Embryonic facial prominence (tissue), 1 donor: Measurements from ENCODE around the gene SLC7A14.

Experiments used
- DNase-seq: peaks from one replicate; pipeline ENCODE4 v3.0.0-alpha.2; 2016; ENCODE audit errors: extremely low spot score

Gene SLC7A14

GRCh38 chr3:170497207-170498095, 88.4 kb downstream of the SLC7A14 start:
- DNase-seq: no peak

DNA sequence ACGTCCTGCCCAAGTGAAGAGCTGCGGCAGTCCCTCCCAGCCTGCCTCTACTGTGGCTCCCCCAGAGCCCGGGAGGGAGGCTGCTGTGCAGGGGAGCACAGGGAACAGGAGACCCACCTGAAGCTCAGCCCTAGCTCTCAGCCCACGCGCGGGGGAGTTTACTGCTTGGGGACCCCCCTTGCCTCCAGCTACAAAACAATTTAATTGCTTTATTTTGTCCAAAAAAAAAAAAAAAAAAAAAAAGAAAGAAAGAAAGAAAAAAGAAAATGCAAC, 89.1 kb downstream of the SLC7A14 start:
- DNase-seq: no peak

DNA sequence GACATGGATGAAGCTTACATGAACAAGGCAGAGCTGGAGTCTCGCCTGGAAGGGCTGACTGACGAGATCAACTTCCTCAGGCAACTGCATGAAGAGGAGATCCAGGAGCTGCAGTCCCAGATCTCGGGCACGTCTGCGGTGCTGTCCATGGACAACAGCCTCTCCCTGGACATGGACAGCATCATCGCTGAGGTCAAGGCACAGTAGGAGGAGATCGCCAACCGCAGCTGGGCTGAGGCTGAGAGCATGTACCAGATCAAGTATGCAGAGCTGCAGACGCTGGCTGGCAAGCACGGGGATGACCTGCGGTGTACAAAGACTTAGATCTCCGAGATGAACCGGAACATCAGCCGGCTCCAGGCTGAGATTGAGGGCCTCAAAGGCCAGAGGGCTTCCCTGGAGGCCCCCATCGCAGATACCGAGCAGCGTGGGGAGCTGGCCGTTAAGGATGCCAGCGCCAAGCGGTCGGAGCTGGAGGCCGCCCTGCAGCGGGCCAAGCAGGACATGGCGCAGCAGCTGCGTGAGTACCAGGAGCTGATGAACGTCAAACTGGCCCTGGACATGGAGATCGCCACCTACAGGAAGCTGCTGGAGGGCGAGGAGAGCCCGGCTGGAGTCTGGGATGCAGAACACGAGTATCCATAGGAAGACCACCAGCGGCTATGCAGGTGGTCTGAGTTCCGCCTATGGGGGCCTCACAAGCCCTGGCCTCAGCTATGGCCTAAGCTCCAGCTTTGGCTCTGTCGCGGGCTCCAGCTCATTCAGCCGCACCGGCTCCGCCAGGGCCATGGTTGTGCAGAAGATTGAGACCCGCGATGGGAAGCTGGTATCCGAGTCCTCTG, 89.6 kb downstream of the SLC7A14 start:
- DNase-seq: no peak

DNA sequence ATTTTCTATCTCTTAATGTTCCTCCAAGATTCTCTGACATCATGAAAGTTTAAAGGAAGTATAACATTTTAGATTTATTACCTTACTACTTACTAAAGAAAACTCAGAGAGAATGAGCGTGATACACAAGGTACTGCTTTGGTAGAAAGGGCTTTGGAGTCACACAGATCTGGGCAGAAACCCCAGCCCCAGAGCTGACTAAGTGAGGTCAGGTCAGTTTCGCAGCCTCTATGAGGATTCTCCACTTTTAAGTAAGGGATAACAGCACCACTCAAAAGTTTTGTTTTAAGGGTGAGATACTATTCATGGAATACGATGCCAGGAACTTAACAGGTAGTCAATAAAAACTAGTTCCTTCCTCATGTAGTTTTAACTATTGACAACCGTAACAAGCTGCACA, 91.1 kb downstream of the SLC7A14 start:
- no peak for DNase-seq

- no peak for DNase-seq
Observed at GRCh38 chr3:170493712-170494182, 92.1 kb downstream of the SLC7A14 start.

DNA sequence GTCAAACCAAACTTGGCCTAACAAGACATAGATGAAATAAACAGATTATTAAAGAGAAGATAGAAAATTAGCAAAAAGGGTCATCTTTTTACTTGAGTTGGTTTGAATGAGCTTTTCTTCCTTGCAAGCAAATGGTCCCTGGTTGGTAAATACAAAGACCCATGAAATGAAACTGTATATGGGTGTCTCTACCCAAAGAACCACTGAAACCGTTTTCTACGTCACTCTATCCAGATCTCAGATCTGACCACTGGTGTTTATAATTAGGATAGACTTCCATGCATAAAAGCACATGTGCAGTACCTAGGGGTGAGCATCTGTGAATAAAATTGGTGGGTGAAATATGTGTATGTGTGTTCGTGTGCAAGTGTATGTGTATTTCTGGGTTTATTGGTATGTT, 94.0 kb downstream of the SLC7A14 start:
- DNase-seq: no peak

DNA sequence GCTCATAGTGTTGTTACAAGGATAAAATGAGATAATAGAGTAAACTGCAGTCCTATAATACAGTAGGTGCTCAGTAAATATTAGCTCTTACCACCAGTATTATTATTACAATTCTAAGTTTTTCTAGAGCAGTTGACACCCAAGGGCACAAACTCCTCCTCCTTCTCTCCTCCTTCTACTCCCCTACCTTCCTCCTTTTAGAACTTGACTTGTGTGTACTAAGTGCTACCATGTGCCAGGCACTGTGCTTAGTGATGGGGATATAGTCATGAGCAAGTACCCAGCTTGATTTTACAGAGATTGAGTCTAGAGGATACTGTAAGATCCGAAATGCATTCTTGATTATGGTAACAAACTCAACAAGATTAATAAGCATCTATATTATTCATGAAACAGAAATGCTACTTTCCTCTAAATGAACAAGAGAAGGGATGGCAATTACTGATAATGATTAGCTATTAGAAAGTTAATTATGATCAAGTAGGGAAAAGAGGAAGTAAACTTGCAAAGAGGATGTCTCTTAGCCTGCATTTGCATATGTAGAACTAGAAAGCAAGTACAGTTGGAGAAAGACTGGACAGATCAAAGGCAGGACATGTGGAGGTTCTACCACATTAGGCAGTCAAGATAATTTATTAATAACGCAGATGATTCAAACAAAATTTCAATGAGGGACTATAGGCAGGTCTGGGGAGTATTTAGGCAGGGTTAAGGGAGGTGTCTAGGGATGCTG, 94.9 kb downstream of the SLC7A14 start:
- no peak for DNase-seq

DNA sequence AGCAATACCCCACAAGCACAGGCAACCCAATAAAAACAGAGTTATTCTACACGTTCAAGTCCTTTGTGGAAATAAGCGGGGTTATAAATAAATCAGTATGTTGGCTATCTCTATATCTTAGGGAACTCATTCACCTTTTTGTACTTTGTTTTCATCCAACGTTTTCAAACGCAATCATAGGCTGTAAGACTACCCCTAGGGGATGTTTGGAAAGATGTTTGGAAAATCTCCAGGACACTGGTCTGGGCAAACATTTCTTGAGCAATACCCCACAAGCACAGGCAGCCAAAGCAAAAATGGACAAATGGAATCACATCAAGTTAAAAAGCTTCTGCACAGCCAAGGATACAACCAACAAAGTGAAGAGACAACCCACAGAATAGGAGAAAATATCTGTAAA, 97.1 kb downstream of the SLC7A14 start:
- no peak for DNase-seq

- no peak for DNase-seq
Observed at GRCh38 chr3:170487031-170487430, 98.8 kb downstream of the SLC7A14 start.

- DNase-seq: no peak
Observed at GRCh38 chr3:170486398-170486797, 99.5 kb downstream of the SLC7A14 start.

DNA sequence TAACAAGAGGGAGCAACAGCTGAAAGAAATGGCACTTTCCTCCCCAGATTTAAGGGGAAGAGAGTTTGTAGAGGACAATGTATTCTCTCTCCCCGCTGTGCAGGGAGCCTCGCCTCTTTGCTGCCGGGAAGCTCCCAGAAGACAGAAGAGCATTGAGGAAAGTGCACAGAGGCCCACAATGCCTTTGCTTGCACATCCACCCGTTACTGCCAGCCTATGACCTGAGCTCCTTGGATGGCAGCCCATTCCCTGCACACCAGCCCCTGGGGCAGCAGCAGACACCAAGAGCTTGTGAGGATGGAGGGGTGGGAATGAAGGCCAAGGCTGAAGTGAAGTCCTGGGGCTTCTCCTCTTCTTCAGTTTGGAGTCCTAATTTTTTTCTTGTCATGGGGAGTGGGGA, 100.2 kb downstream of the SLC7A14 start:
- no peak for DNase-seq

GRCh38 chr3:170485294-170485693, 100.6 kb downstream of the SLC7A14 start:
- DNase-seq: no peak

GRCh38 chr3:170484869-170485268, 101.0 kb downstream of the SLC7A14 start:
- no peak for DNase-seq

- DNase-seq: no peak
Observed at GRCh38 chr3:170483485-170484262, 102.2 kb downstream of the SLC7A14 start.

DNA sequence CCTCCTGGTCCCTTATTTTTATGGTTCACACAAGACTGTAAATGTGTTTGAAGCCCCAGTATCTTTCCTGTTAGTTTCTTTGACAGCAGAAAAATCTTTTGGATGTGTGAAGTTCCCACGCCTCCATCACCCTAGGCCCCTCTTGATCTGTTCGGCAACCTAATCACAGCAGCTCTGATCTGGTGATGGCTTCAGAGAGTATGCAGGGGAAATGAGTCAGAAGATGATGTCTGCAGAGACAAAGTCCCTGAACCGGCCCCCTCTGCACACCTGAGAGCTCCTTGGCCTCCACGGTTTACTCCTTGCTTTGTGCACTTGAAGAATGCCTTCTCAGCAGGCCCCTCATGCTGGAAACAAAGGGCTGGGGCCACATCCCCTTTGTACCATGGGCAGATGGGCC, 103.7 kb downstream of the SLC7A14 start:
- no peak for DNase-seq

DNA sequence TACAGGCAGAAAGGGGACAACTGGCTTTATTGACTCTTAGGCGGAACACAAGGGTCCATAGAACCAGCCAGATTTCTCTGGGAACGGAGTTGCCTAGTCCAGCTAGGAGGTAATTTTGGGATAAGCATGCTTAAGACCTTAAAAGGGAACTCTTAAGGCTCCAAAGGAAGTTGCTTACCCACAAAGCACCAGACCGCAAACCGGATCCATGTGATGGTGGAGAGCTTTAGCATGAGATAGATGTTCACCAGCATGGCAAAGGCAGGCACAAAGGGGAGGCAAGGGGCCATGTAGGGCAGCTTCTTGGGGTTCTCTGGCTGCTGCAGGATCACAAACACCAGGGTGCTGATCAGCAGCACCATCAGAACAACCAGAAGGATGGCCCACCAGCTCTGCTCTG, 105.8 kb downstream of the SLC7A14 start:
- no peak for DNase-seq

GRCh38 chr3:170477395-170477794, 108.5 kb downstream of the SLC7A14 start:
- no peak for DNase-seq

DNA sequence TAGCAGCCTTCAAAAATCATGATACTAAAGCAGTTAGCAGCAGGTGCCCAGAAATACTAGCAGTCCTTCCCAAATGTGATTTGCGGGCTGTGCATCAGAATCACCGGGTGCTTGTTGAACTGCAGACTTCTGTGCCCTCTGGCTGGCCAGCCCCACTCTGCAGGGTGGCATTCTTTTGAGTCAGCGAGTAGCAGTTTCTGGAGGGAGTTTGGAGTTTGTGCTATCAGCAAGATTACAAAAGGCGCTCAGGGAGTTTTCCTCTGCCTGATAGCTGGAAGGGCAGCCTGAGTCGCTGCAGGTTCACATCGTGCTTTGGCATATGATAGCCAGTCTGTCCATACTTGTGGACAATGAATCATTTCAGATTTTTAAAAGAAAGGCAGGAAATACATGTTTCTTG, 109.6 kb downstream of the SLC7A14 start:
- no peak for DNase-seq

GRCh38 chr3:170475092-170475685, 110.7 kb downstream of the SLC7A14 start:
- no peak for DNase-seq

- no peak for DNase-seq
Observed at GRCh38 chr3:170473358-170473757, 112.5 kb downstream of the SLC7A14 start.

GRCh38 chr3:170471149-170471548, 114.7 kb downstream of the SLC7A14 start:
- no peak for DNase-seq
